HEK293 (cell line): ENCODE results near the gene CCDC85C.
A peak's percentile ranks its signal among the peaks of the same experiment; 100 is the strongest.

Source experiments
- CTCF ChIA-PET: fragments of 350-600 bp; formaldehyde crosslinking; extraction: SDS; loops from one replicate; lab custom pipeline; 2021; ENCODE audit warnings: antibody characterized with exemption; lab: Yijun Ruan, JAX
- POLR2A ChIA-PET: fragments of 300-600 bp; formaldehyde crosslinking; extraction: SDS; loops from one replicate; lab custom pipeline; 2020; ENCODE audit warnings: antibody characterized with exemption, inconsistent platforms; lab: Yijun Ruan, JAX
- H3K27ac ChIP-seq: fragments of 200-500 bp; sonication (Bioruptor generic); 2 replicates; pipeline ENCODE4 v1.5.1; 2014; ENCODE audit warnings: low read depth, low read length, control low read depth, inconsistent platforms; ENCODE audit errors: extremely low read depth
- H3K36me3 ChIP-seq, 2 experiments: fragments of 200-500 bp in 1 of 2; sonication (Bioruptor generic) in 1 of 2; 1 replicate in 1 of 2; 2 replicates in 1 of 2; pipeline ENCODE4 v1.5.1; 2014 to 2017; ENCODE audit warnings: inconsistent platforms in 2 of 2, low read length in 2 of 2; ENCODE audit not compliant: control insufficient read depth in 2 of 2, insufficient read depth in 1 of 2
- H3K4me1 ChIP-seq: fragments of 200-500 bp; sonication (Bioruptor generic); 2 replicates; pipeline ENCODE4 v1.5.1; 2014; ENCODE audit warnings: mild to moderate bottlenecking, low read length, inconsistent platforms; ENCODE audit not compliant: control insufficient read depth, insufficient read depth
- H3K4me3 ChIP-seq: 2 replicates; pipeline ENCODE4 v1.5.1; 2011; ENCODE audit warnings: low read depth, mild to moderate bottlenecking, control low read depth, low read length, moderate library complexity
- H3K9me3 ChIP-seq: fragments of 200-500 bp; sonication (Bioruptor generic); 2 replicates; pipeline ENCODE4 v1.5.1; 2014; ENCODE audit warnings: low read depth, low read length, inconsistent platforms; ENCODE audit not compliant: control insufficient read depth, insufficient read depth
- GLIS2 ChIP-seq: fragments of 450-650 bp; formaldehyde crosslinking; IDR thresholded peaks from 2 replicates; pipeline ENCODE4 v1.5.1; 2016; ENCODE audit warnings: missing biosample characterization, missing genetic modification characterization
- MZF1 ChIP-seq: fragments of 450-650 bp; formaldehyde crosslinking; IDR thresholded peaks from 2 replicates; pipeline ENCODE4 v1.5.1; 2017; ENCODE audit warnings: missing biosample characterization, missing genetic modification characterization, borderline replicate concordance
- OSR2 ChIP-seq: fragments of 450-650 bp; formaldehyde crosslinking; IDR thresholded peaks from 2 replicates; pipeline ENCODE4 v1.5.1; 2016; ENCODE audit warnings: missing biosample characterization, missing genetic modification characterization
- PRDM1 ChIP-seq: fragments of 450-650 bp; formaldehyde crosslinking; IDR thresholded peaks from 2 replicates; pipeline ENCODE4; 2016; ENCODE audit warnings: missing biosample characterization, missing genetic modification characterization
- SCRT1 ChIP-seq: fragments of 450-650 bp; formaldehyde crosslinking; IDR thresholded peaks from 2 replicates; pipeline ENCODE4 v1.5.1; 2016; ENCODE audit warnings: missing biosample characterization, missing genetic modification characterization, borderline replicate concordance
- ZBTB8A ChIP-seq: fragments of 450-650 bp; formaldehyde crosslinking; IDR thresholded peaks from 2 replicates; pipeline ENCODE4 v1.5.1; 2016; ENCODE audit warnings: missing biosample characterization, missing genetic modification characterization
- ZFP37 ChIP-seq: fragments of 450-650 bp; formaldehyde crosslinking; IDR thresholded peaks from 2 replicates; pipeline ENCODE4 v1.5.1; 2016; ENCODE audit warnings: missing biosample characterization, missing genetic modification characterization
- ZNF138 ChIP-seq: fragments of 450-650 bp; formaldehyde crosslinking; IDR thresholded peaks from 2 replicates; pipeline ENCODE4 v1.5.1; 2016; ENCODE audit warnings: missing biosample characterization, missing genetic modification characterization, borderline replicate concordance
- ZNF19 ChIP-seq: fragments of 450-650 bp; formaldehyde crosslinking; IDR thresholded peaks from 2 replicates; pipeline ENCODE4; 2016; ENCODE audit warnings: missing biosample characterization, missing genetic modification characterization, low read depth
- ZNF2 ChIP-seq: fragments of 450-650 bp; formaldehyde crosslinking; IDR thresholded peaks from 2 replicates; pipeline ENCODE4 v1.5.1; 2016; ENCODE audit warnings: missing biosample characterization, missing genetic modification characterization
- ZNF302 ChIP-seq: fragments of 450-650 bp; formaldehyde crosslinking; IDR thresholded peaks from 2 replicates; pipeline ENCODE4 v1.5.1; 2016; ENCODE audit warnings: missing biosample characterization, missing genetic modification characterization, low read depth
- ZNF335 ChIP-seq: fragments of 450-650 bp; formaldehyde crosslinking; conservative IDR thresholded peaks from 2 replicates; pipeline ENCODE4 v1.5.1; 2016; ENCODE audit warnings: missing biosample characterization, missing genetic modification characterization
- ZNF350 ChIP-seq: fragments of 450-650 bp; formaldehyde crosslinking; IDR thresholded peaks from 2 replicates; pipeline ENCODE4 v1.5.0; 2017; ENCODE audit warnings: missing biosample characterization, mild to moderate bottlenecking, missing genetic modification characterization
- ZNF37A ChIP-seq: fragments of 450-650 bp; IDR thresholded peaks from 2 replicates; pipeline ENCODE4 v1.5.1; 2018; ENCODE audit warnings: missing biosample characterization, missing genetic modification characterization
- ZNF394 ChIP-seq: fragments of 450-650 bp; formaldehyde crosslinking; IDR thresholded peaks from 2 replicates; pipeline ENCODE4 v1.5.1; 2016; ENCODE audit warnings: missing biosample characterization, missing genetic modification characterization, mild to moderate bottlenecking, moderate library complexity, borderline replicate concordance
- ZNF529 ChIP-seq: fragments of 450-650 bp; formaldehyde crosslinking; IDR thresholded peaks from 2 replicates; pipeline ENCODE4 v1.5.1; 2017; ENCODE audit warnings: missing genetic modification characterization, missing biosample characterization; ENCODE audit not compliant: insufficient replicate concordance
- ZNF544 ChIP-seq: fragments of 450-650 bp; formaldehyde crosslinking; IDR thresholded peaks from 2 replicates; pipeline ENCODE4 v1.5.0; 2017; ENCODE audit warnings: missing biosample characterization, missing genetic modification characterization
- ZNF548 ChIP-seq: fragments of 450-650 bp; formaldehyde crosslinking; IDR thresholded peaks from 2 replicates; pipeline ENCODE4 v1.5.1; 2016; ENCODE audit warnings: missing biosample characterization, missing genetic modification characterization
- ZNF549 ChIP-seq: fragments of 450-650 bp; IDR thresholded peaks from 2 replicates; pipeline ENCODE4 v1.5.1; 2018; ENCODE audit warnings: missing biosample characterization, missing genetic modification characterization, mild to moderate bottlenecking, inconsistent platforms, moderate library complexity
- ZNF600 ChIP-seq: fragments of 450-650 bp; formaldehyde crosslinking; IDR thresholded peaks from 2 replicates; pipeline ENCODE4 v1.5.1; 2016; ENCODE audit warnings: missing biosample characterization, missing genetic modification characterization
- ZXDB ChIP-seq: fragments of 450-650 bp; formaldehyde crosslinking; IDR thresholded peaks from 2 replicates; pipeline ENCODE4 v1.5.1; 2016; ENCODE audit warnings: missing biosample characterization, missing genetic modification characterization
- TF ChIP-seq, protein P1 (sequence below): fragments of 450-650 bp; formaldehyde crosslinking; IDR thresholded peaks from 2 replicates; pipeline ENCODE4 v1.5.1; 2017; ENCODE audit warnings: missing biosample characterization, missing genetic modification characterization
- TF ChIP-seq, protein P2 (sequence below): fragments of 450-650 bp; formaldehyde crosslinking; IDR thresholded peaks from 2 replicates; pipeline ENCODE4 v1.5.1; 2016; ENCODE audit warnings: missing biosample characterization, missing genetic modification characterization
- TF ChIP-seq, protein P3 (sequence below): fragments of 450-650 bp; formaldehyde crosslinking; IDR thresholded peaks from 2 replicates; pipeline ENCODE4 v1.5.1; 2016; ENCODE audit warnings: missing biosample characterization, missing genetic modification characterization
- TF ChIP-seq, protein P4 (sequence below): fragments of 450-650 bp; formaldehyde crosslinking; IDR thresholded peaks from 2 replicates; pipeline ENCODE4 v1.5.0; 2017; ENCODE audit warnings: missing biosample characterization, missing genetic modification characterization, borderline replicate concordance

Gene CCDC85C

DNA sequence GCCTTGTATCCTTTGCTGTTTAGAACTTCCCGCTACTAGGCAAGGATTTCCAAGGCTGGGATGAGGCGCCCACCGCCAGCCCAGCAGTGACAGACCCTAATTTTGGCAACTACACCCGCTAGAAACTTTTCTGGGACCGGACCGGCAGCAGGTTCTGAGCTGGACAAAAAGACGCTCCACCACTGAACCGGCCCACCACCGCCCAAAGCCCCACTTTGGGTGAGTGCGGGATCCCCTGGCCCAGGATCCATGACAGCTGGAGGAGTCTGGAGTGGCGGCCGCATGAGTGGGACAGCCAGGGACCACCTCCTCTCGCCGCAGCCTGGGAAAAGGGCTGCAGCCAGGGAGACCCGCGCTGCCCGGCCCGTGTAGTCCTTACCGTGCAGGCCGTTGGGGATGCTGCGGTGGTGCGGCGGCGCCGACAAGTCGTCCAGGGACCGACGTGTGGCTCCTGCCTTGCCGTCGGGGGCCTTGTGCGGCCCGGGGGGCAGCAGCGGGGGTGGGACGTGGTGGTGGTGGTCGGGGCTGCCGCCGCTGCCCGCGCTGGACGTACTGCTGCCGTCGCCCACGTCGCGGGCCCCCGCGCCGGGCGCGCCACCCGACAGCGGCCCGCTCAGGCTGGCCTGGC, 1.1 kb downstream of the CCDC85C start:
- peaks cover 0 to 4% of the 10 kb centered on the region in 2 experiments; a peak in 1 of 3 replicates for H3K36me3 ChIP-seq
- H3K4me3 ChIP-seq = peak overlapping the region; percentile 39
- H3K4me1 ChIP-seq = peaks cover 15% of the 10 kb centered on the region
- TF ChIP-seq ZBTB8A (tag by site-specific recombination) = peak; percentile 1
- TF ChIP-seq ZFP37 (tag by site-specific recombination) = no peak
- TF ChIP-seq ZNF37A (tag by site-specific recombination) = no peak
- no peak for TF ChIP-seq ZNF548 (tag by site-specific recombination)
- no peak for TF ChIP-seq ZNF302
- TF ChIP-seq ZNF600 (tag by site-specific recombination) = peak; percentile 54; the same call in 1 of the 2 replicates
- no peaks in the 10 kb centered on the region for H3K9me3 ChIP-seq
- ChIA-PET POLR2A (interaction anchor here (1.1 to 3.1 kb wide), 5 partner anchors 27 to 122 kb away, joined by 3 to 20 read pairs (median 8); partner anchors contain the start of genes CCNK and SETD3), CTCF (interaction anchor here (1.2 to 1.4 kb wide), 2 partner anchors 27 to 78 kb away, joined by 3 to 4 read pairs; no protein-coding TSS in a partner anchor)
- peak overlapping the region; percentile 36; the same call in 1 of the 2 replicates for H3K27ac ChIP-seq

DNA sequence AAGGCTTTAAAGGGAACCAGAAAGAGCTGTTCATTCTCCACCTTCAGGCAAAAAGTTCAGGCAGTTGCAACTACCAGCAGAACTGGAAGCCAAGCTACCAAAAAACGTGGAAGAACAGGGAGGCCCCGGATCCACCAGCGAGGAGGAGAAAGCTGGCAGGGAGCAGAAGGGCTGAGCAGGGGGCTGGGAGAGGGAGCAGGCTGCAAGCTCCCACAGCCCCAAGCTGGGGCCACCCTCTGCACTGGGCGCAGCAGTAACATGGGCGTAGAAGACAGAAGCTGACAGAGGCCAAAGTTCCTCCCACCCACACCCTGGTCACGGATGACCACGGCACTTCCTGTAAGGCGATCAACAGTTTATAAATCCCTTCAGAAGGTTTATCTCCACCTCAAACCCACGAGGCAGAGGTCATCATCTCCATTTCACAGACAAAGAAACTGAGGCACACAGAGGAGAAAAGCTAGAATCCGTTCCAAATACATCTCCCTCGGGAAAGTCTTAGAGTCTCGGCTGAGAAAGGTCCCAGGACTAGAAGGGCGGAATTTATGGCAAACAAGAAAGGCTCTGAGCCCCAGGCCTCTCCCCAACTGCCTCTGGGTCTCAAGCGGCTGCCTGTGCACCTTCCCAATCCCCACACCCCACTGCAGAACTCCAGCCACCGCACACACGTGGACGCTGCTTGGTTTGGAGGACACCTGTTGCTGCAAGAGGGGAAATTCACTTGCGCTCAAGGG, 1.8 kb downstream of the CCDC85C start:
- Histone ChIP-seq H3K4me1 (peaks cover 15% of the 10 kb centered on the region), H3K4me3 (peak overlapping the region; percentile 39), H3K9me3 (no peaks in the 10 kb centered on the region), H3K27ac (peak overlapping the region; percentile 53; the same call in 1 of the 2 replicates), H3K36me3 (peaks cover 0 to 4% of the 10 kb centered on the region in 2 experiments; a peak in 1 of 3 replicates)
- CTCF ChIA-PET = interaction anchor here (0.9 to 1.4 kb wide), 3 partner anchors 28 to 78 kb away, joined by 3 to 4 read pairs (median 3); no protein-coding TSS in a partner anchor
- POLR2A ChIA-PET = interaction anchor here (1.1 kb wide), 1 partner anchor 27 kb away, joined by 3 read pairs; no protein-coding TSS in a partner anchor
- no peak for TF ChIP-seq ZNF529 (tag by site-specific recombination)
- TF ChIP-seq ZNF350 = no peak
- peak; percentile 98 for TF ChIP-seq SCRT1
- TF ChIP-seq PRDM1 = peak; percentile 90
- TF ChIP-seq ZNF2 (tag by site-specific recombination) = no peak
- TF ChIP-seq ZNF138 (tag by site-specific recombination) = no peak
- TF ChIP-seq, protein P1, sequence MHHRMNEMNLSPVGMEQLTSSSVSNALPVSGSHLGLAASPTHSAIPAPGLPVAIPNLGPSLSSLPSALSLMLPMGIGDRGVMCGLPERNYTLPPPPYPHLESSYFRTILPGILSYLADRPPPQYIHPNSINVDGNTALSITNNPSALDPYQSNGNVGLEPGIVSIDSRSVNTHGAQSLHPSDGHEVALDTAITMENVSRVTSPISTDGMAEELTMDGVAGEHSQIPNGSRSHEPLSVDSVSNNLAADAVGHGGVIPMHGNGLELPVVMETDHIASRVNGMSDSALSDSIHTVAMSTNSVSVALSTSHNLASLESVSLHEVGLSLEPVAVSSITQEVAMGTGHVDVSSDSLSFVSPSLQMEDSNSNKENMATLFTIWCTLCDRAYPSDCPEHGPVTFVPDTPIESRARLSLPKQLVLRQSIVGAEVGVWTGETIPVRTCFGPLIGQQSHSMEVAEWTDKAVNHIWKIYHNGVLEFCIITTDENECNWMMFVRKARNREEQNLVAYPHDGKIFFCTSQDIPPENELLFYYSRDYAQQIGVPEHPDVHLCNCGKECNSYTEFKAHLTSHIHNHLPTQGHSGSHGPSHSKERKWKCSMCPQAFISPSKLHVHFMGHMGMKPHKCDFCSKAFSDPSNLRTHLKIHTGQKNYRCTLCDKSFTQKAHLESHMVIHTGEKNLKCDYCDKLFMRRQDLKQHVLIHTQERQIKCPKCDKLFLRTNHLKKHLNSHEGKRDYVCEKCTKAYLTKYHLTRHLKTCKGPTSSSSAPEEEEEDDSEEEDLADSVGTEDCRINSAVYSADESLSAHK = no peak
- TF ChIP-seq ZNF600 (tag by site-specific recombination) = no peak
- TF ChIP-seq, protein P2, sequence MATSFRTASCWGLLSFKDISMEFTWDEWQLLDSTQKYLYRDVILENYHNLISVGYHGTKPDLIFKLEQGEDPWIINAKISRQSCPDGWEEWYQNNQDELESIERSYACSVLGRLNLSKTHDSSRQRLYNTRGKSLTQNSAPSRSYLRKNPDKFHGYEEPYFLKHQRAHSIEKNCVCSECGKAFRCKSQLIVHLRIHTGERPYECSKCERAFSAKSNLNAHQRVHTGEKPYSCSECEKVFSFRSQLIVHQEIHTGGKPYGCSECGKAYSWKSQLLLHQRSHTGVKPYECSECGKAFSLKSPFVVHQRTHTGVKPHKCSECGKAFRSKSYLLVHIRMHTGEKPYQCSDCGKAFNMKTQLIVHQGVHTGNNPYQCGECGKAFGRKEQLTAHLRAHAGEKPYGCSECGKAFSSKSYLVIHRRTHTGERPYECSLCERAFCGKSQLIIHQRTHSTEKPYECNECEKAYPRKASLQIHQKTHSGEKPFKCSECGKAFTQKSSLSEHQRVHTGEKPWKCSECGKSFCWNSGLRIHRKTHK = no peak
- TF ChIP-seq ZNF19 = no peak
- TF ChIP-seq OSR2 (tag by site-specific recombination) = peak; percentile 56
- TF ChIP-seq ZNF544 = no peak
- no peak for TF ChIP-seq ZNF549 (tag by site-specific recombination)
- TF ChIP-seq GLIS2 (tag by site-specific recombination) = no peak
- peak; percentile 65; the same call in 1 of the 2 replicates for TF ChIP-seq MZF1
- no peak for TF ChIP-seq ZNF394 (tag by site-specific recombination)
- TF ChIP-seq ZNF335 (tag by site-specific recombination) = peak; percentile 28; the same call in 1 of the 2 replicates
- TF ChIP-seq ZXDB (tag by site-specific recombination) = 0 out of 2 replicates have a peak, but pooled peaks have one; percentile 12
- TF ChIP-seq, protein P3, sequence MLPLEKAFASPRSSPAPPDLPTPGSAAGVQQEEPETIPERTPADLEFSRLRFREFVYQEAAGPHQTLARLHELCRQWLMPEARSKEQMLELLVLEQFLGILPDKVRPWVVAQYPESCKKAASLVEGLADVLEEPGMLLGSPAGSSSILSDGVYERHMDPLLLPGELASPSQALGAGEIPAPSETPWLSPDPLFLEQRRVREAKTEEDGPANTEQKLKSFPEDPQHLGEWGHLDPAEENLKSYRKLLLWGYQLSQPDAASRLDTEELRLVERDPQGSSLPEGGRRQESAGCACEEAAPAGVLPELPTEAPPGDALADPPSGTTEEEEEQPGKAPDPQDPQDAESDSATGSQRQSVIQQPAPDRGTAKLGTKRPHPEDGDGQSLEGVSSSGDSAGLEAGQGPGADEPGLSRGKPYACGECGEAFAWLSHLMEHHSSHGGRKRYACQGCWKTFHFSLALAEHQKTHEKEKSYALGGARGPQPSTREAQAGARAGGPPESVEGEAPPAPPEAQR (tag by site-specific recombination) = no peak
- TF ChIP-seq, protein P4, sequence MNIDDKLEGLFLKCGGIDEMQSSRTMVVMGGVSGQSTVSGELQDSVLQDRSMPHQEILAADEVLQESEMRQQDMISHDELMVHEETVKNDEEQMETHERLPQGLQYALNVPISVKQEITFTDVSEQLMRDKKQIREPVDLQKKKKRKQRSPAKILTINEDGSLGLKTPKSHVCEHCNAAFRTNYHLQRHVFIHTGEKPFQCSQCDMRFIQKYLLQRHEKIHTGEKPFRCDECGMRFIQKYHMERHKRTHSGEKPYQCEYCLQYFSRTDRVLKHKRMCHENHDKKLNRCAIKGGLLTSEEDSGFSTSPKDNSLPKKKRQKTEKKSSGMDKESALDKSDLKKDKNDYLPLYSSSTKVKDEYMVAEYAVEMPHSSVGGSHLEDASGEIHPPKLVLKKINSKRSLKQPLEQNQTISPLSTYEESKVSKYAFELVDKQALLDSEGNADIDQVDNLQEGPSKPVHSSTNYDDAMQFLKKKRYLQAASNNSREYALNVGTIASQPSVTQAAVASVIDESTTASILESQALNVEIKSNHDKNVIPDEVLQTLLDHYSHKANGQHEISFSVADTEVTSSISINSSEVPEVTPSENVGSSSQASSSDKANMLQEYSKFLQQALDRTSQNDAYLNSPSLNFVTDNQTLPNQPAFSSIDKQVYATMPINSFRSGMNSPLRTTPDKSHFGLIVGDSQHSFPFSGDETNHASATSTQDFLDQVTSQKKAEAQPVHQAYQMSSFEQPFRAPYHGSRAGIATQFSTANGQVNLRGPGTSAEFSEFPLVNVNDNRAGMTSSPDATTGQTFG = no peak
